Vagina (tissue), 2 donors: ENCODE results near the gene ZCCHC2. TPM values are rescaled to one million over a fixed set of nuclear protein-coding genes. Genes with fewer than 3 reads are reported as not detected.

ENCODE experiments used
- DNase-seq, 2 donors: peaks; one replicate each; pipeline ENCODE4 v3.0.0-alpha.2; 2017; ENCODE audit errors: extremely low spot score in 2 of 2
- H3K27ac ChIP-seq: fragments of 200-600 bp; sonication (generic); one replicate; pipeline ENCODE4 v1.5.1; 2019
- H3K27me3 ChIP-seq: fragments of 200-600 bp; sonication (generic); one replicate; pipeline ENCODE4 v1.5.1; 2019
- H3K36me3 ChIP-seq, 2 donors: fragments of 200-600 bp; sonication (generic); one replicate each; pipeline ENCODE4 v1.5.1; 2017 to 2019
- H3K4me1 ChIP-seq: fragments of 200-600 bp; sonication (generic); one replicate; pipeline ENCODE4 v1.5.1; 2019
- H3K4me3 ChIP-seq, 2 donors: fragments of 200-600 bp; sonication (generic); 1 replicate in 1 of 2; 2 replicates in 1 of 2; pipeline ENCODE4 v1.5.1; 2016 to 2019
- H3K9me3 ChIP-seq: fragments of 200-600 bp; sonication (generic); one replicate; pipeline ENCODE4 v1.5.1; 2019
- POLR2A ChIP-seq, 2 donors: fragments of 450-650 bp; IDR thresholded peaks; one replicate each; pipeline ENCODE4 v1.6.1; 2017; ENCODE audit warnings: antibody characterized with exemption in 2 of 2, mild to moderate bottlenecking in 2 of 2, moderate library complexity in 2 of 2
- POLR2AphosphoS5 ChIP-seq, 2 donors: sonication (generic); formaldehyde crosslinking; IDR thresholded peaks; one replicate each; pipeline ENCODE4 v1.9.0; 2017; ENCODE audit warnings: antibody characterized with exemption in 2 of 2, mild to moderate bottlenecking in 2 of 2, low read depth in 1 of 2; ENCODE audit not compliant: insufficient read depth in 1 of 2
- intact Hi-C: fragments of 100-400 bp; cut with DNase I; formaldehyde crosslinking; loops from one replicate; pipeline ENCODE4 v1.15.1; 2023
- total RNA-seq: library from RNA; depleted of rRNA; stranded (reverse); fragments of >200 nt; gene quantifications from one replicate; pipeline ENCODE4 v1.2.3, GENCODE V29; 2016
- TF ChIP-seq, protein P1 (sequence below), 3 experiments: fragments of 450-650 bp in 2 of 3; fragments of 200-600 bp in 1 of 3; sonication (generic) in 1 of 3; IDR thresholded peaks; one replicate each; pipeline ENCODE4 v1.5.1; 2017 to 2019; ENCODE audit warnings: antibody characterized with exemption in 3 of 3, mild to moderate bottlenecking in 2 of 3, moderate library complexity in 2 of 3

ZCCHC2 gene
- total RNA-seq, 1 donor from 2014 or later: 30.4 TPM

DNA sequence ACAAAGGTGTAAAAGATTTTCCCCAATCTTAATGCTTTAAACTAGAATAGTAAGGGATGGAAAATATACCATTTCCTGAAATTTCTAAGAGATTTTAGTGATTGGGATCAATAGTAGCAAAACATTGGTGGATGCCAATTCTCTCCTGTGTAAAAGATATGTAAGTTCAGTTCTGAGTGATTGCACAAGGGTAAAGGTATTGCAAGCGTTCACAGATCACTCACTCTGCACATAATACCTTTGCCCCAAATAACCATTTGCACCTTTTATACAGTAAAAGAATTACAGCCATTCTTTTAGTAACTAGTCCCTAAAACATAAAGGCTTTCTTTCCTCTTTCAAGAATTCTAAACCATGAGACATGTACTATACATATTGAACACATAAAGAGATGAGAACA lies 13.0 kb upstream of the ZCCHC2 start:
- no peaks in the 10 kb centered on the region for H3K27me3 ChIP-seq
- H3K4me3 ChIP-seq: no peak overlapping the region
- no peak for TF ChIP-seq POLR2AphosphoS5 (IDR thresholded peaks at IDR 0.05; ENCODE audit: insufficient read depth in 1 of 2, low read depth in 1 of 2)
- TF ChIP-seq, protein P1, sequence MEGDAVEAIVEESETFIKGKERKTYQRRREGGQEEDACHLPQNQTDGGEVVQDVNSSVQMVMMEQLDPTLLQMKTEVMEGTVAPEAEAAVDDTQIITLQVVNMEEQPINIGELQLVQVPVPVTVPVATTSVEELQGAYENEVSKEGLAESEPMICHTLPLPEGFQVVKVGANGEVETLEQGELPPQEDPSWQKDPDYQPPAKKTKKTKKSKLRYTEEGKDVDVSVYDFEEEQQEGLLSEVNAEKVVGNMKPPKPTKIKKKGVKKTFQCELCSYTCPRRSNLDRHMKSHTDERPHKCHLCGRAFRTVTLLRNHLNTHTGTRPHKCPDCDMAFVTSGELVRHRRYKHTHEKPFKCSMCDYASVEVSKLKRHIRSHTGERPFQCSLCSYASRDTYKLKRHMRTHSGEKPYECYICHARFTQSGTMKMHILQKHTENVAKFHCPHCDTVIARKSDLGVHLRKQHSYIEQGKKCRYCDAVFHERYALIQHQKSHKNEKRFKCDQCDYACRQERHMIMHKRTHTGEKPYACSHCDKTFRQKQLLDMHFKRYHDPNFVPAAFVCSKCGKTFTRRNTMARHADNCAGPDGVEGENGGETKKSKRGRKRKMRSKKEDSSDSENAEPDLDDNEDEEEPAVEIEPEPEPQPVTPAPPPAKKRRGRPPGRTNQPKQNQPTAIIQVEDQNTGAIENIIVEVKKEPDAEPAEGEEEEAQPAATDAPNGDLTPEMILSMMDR (IDR thresholded peaks at IDR 0.05): no peak
- no peak for TF ChIP-seq POLR2A (IDR thresholded peaks at IDR 0.05)
- H3K36me3 ChIP-seq: no peaks in the 10 kb centered on the region
- no peak overlapping the region for H3K27ac ChIP-seq
- H3K9me3 ChIP-seq: peaks cover 10% of the 10 kb centered on the region
- DNase-seq: no peak
- intact Hi-C loops: no loop called here
- peaks cover 11% of the 10 kb centered on the region for H3K4me1 ChIP-seq

DNA sequence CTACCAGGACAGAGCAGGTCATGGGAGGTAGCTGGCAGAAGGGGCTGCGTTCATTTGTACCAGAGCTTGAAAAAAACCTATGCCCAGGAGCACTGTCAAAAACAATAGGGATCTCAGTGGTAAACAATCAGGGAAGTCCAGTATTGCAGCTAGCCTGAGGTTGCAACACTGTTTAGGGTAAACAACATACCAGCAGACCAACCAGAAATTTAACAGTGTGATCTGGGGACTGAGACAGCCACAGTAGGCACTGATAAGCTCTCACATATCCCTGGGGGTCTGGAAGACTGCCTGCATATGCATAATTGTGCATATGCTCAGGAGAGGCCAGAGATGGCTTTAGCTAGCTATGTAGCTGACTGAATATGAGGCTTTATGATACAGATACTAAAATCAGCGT lies 12.0 kb upstream of the ZCCHC2 start:
- Histone ChIP-seq H3K27ac (no peak overlapping the region), H3K4me1 (peaks cover 4% of the 10 kb centered on the region), H3K4me3 (no peak overlapping the region), H3K9me3 (peaks cover 12% of the 10 kb centered on the region), H3K36me3 (no peaks in the 10 kb centered on the region), H3K27me3 (no peaks in the 10 kb centered on the region)
- DNase-seq: no peak
- intact Hi-C loops: no loop called here
- TF ChIP-seq, protein P1 (IDR thresholded peaks at IDR 0.05): no peak
- TF ChIP-seq POLR2AphosphoS5 (IDR thresholded peaks at IDR 0.05; ENCODE audit: insufficient read depth in 1 of 2, low read depth in 1 of 2): no peak

DNA sequence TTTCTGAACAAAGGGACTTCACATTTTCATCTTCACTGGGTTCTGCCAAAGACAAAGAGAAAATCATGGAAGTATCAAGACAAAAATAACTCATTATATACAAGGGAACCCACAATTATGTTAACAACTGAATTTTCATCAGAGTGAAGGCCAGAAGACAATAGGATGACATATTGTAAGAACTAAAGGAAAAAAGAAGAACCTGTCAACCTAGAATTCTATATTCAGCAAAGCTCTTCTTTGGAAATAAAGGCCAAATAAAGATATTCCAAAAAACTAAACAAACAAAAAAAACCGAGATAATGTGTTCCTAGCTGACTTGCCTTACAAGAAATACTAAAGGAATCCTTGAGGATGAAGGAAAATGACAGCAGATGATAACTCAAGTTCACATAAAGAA lies 10.3 kb upstream of the ZCCHC2 start:
- no peak for DNase-seq
- intact Hi-C loops: no loop called here
- TF ChIP-seq, protein P1 (IDR thresholded peaks at IDR 0.05): no peak
- no peak for TF ChIP-seq POLR2A (IDR thresholded peaks at IDR 0.05)
- H3K9me3 ChIP-seq: peaks cover 12% of the 10 kb centered on the region
- no peaks in the 10 kb centered on the region for H3K27me3 ChIP-seq
- no peaks in the 10 kb centered on the region for H3K4me1 ChIP-seq
- H3K36me3 ChIP-seq: no peaks in the 10 kb centered on the region
- H3K4me3 ChIP-seq: no peak overlapping the region
- H3K27ac ChIP-seq: no peak overlapping the region

DNA sequence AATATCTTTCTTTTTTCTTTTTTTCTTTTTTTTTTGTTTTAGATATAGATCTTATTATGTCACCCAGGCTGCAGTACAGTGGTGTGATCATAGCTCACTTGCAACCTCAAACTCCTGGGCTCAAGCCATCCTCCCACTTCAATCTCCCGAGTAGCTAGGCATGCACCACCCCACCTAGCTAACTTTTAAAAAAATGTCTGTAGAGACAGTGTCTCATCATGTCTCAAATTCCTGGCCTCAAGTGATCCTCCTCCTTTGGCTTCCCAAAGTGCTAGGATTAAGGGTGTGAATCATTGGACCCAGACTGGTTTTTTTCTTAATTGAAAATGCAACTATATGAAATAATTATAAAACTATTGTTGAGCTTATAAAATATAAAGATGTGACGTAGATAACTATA lies 9.8 kb upstream of the ZCCHC2 start:
- intact Hi-C loops: no loop called here
- no peak for DNase-seq
- TF ChIP-seq POLR2A (IDR thresholded peaks at IDR 0.05) (no peak), POLR2AphosphoS5 (IDR thresholded peaks at IDR 0.05; ENCODE audit: insufficient read depth in 1 of 2, low read depth in 1 of 2) (no peak)
- TF ChIP-seq, protein P1 (IDR thresholded peaks at IDR 0.05): no peak
- Histone ChIP-seq H3K36me3 (no peaks in the 10 kb centered on the region), H3K27me3 (no peaks in the 10 kb centered on the region), H3K27ac (no peak overlapping the region), H3K9me3 (peaks cover 12% of the 10 kb centered on the region), H3K4me1 (no peaks in the 10 kb centered on the region), H3K4me3 (no peak overlapping the region)

DNA sequence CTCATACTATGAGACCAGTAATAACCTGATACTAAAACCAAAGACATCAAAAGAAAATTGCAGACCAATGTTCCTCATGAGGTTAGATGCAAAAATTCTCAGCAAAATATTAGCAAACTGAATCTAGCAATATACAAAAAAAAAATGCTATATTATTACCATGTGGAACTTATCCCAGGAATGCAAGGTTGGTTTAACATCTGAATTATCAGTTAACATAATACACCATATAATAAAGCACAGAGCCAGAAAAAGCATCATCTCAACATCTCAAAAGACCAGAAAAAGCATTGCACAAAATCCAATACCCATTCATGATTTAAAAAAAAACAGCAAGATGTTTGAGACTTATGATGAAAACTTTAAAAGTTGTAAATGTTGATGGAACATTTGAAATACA lies 8.3 kb upstream of the ZCCHC2 start:
- intact Hi-C loops: no loop called here
- Histone ChIP-seq H3K27me3 (no peaks in the 10 kb centered on the region), H3K4me1 (no peaks in the 10 kb centered on the region), H3K9me3 (peaks cover 12% of the 10 kb centered on the region), H3K4me3 (no peak overlapping the region), H3K27ac (no peak overlapping the region), H3K36me3 (no peaks in the 10 kb centered on the region)
- TF ChIP-seq, protein P1 (IDR thresholded peaks at IDR 0.05): no peak
- TF ChIP-seq POLR2AphosphoS5 (IDR thresholded peaks at IDR 0.05; ENCODE audit: insufficient read depth in 1 of 2, low read depth in 1 of 2): no peak
- no peak for TF ChIP-seq POLR2A (IDR thresholded peaks at IDR 0.05)
- no peak for DNase-seq
